Spinal cord (tissue), 10 donors: ENCODE results near the gene PEA15. TPM values are rescaled to one million over a fixed set of nuclear protein-coding genes. Genes with fewer than 3 reads are reported as not detected.

ENCODE experiments used
- DNase-seq, 6 donors: peaks; one replicate each; pipeline versions ENCODE4 v3.0.0 to v3.0.0-alpha.2; 2013 to 2015; ENCODE audit warnings: low spot score in 6 of 6, low read depth in 4 of 6
- H3K27ac ChIP-seq: one replicate; pipeline ENCODE4 v1.5.1; 2013; ENCODE audit warnings: low read depth, low read length, control low read depth
- H3K27me3 ChIP-seq: one replicate; pipeline ENCODE4 v1.6.1; 2013; ENCODE audit warnings: low read length; ENCODE audit not compliant: control insufficient read depth, insufficient read depth
- H3K36me3 ChIP-seq: one replicate; pipeline ENCODE4 v1.6.1; 2013; ENCODE audit warnings: low read length; ENCODE audit not compliant: control insufficient read depth, insufficient read depth
- H3K4me1 ChIP-seq: one replicate; pipeline ENCODE4 v1.6.1; 2013; ENCODE audit warnings: low read length; ENCODE audit not compliant: control insufficient read depth, insufficient read depth
- H3K4me3 ChIP-seq: one replicate; pipeline ENCODE4 v1.5.1; 2013; ENCODE audit warnings: low read depth, low read length, control low read depth
- H3K9me3 ChIP-seq: one replicate; pipeline ENCODE4 v1.6.1; 2013; ENCODE audit warnings: low read length; ENCODE audit not compliant: control insufficient read depth, insufficient read depth
- whole genome bisulfite sequencing: methylation state at CpG from one replicate; pipeline ENCODE4 v1.1.5; 2013; ENCODE audit warnings: missing lambda C conversion rate; ENCODE audit not compliant: insufficient coverage; 5-methylcytosine and 5-hydroxymethylcytosine counted together
- polyA plus RNA-seq, 2 donors: library from polyadenylated mRNA; unstranded; fragments of 120-200 nt; gene quantifications; one replicate each; pipeline ENCODE4 v1.2.1, GENCODE V29; 2013; ENCODE audit not compliant: insufficient read length in 2 of 2
- total RNA-seq, 2 donors: library from RNA; depleted of rRNA in 1 of 2; stranded (reverse); fragments of 120-200 nt in 1 of 2; fragments of >200 nt in 1 of 2; gene quantifications; one replicate each; pipeline versions ENCODE4 v1.2.3 to v1.2.4, GENCODE V29; 2013 to 2014
- donor health status: healthy.

The PEA15 gene
- total and polyA plus RNA-seq, 4 donors, result 135 to 919 (median 445) TPM

GRCh38 chr1:160227561-160227960, 22.4 kb downstream of the PEA15 start:
- Histone ChIP-seq H3K27ac (no peak overlapping the region), H3K4me1 (no peaks in the 10 kb centered on the region), H3K36me3 (peaks cover 58% of the 10 kb centered on the region), H3K4me3 (no peak overlapping the region), H3K9me3 (no peaks in the 10 kb centered on the region), H3K27me3 (no peaks in the 10 kb centered on the region)
- no CpG with 5 or more reads among the region's 1 CpG for WGBS
- DNase-seq, result no peak

DNA sequence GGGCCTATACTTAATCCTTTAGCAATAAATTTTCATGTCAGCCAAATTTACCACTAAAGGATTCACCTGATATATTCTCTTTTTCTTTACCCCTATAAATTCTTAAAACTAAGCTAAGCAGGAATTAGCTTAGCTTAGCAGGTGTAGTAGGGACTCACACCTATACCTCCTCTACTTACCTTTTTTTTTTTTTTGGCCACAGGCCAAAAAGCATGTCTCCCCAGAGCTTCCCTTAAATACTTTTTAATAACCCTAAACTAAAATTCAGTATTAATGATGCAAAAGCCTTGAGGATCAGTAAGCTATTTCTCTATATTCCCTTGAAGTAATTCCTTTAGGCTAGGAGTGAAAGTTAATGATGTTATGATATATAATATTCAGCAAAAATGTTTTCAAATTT, 23.2 kb downstream of the PEA15 start:
- Histone ChIP-seq H3K36me3 (peaks cover 57% of the 10 kb centered on the region), H3K27ac (no peak overlapping the region), H3K4me1 (no peaks in the 10 kb centered on the region), H3K27me3 (no peaks in the 10 kb centered on the region), H3K4me3 (no peak overlapping the region), H3K9me3 (no peaks in the 10 kb centered on the region)
- no peak for DNase-seq

DNA sequence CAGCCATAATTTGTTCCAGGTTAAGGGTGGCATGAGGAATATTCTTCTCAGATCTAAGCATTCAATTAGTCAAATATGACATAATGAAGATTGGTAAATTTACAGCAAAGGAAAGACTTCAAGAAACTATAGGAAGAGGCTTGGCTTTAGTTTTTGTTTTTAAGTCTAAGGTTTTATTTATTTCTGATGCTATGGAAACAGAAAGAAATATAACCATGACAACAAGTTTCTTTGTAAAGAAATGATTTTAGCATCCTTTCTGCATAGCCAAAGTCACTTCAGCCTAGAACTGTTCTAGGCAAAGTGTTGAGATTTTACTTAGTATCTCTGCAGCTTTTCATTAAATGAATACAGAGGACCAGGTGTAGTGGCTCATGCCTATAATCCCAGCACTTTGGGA, 27.7 kb downstream of the PEA15 start:
- Histone ChIP-seq H3K36me3 (peaks cover 42% of the 10 kb centered on the region), H3K27ac (no peak overlapping the region), H3K27me3 (no peaks in the 10 kb centered on the region), H3K9me3 (no peaks in the 10 kb centered on the region), H3K4me1 (no peaks in the 10 kb centered on the region), H3K4me3 (no peak overlapping the region)
- no peak for DNase-seq

- no peak for DNase-seq
- Histone ChIP-seq H3K4me3 (no peak overlapping the region), H3K27me3 (no peaks in the 10 kb centered on the region), H3K4me1 (no peaks in the 10 kb centered on the region), H3K9me3 (no peaks in the 10 kb centered on the region), H3K36me3 (peaks cover 46% of the 10 kb centered on the region), H3K27ac (no peak overlapping the region)
- WGBS, result 100% methylated on average over 1 of the region's 5 CpGs
Measured at GRCh38 chr1:160236806-160237205, 31.6 kb downstream of the PEA15 start.

DNA sequence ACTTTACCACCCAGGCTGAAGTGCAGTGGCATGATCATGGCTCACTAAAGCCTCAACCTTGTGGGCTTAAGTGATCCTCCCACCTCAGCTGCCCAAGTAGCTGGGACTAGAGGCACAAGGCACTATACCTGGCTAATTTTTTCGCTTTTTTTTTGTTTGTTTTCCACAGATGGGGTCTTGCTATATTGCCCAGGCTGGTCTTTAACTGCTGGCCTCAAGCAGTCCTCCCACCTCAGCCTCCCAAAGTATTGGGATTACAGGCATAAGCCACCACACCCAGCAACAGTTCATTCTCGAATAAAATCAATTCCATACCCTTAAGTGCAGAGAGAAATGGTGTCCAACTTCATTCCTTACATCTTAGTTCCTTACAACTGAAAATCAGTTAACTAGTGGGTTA, 32.4 kb downstream of the PEA15 start:
- no CpG with 5 or more reads among the region's 2 CpGs for WGBS
- H3K27ac ChIP-seq, result no peak overlapping the region
- H3K4me3 ChIP-seq, result no peak overlapping the region
- H3K9me3 ChIP-seq, result no peaks in the 10 kb centered on the region
- H3K4me1 ChIP-seq, result no peaks in the 10 kb centered on the region
- no peak for DNase-seq
- peaks cover 40% of the 10 kb centered on the region for H3K36me3 ChIP-seq
- no peaks in the 10 kb centered on the region for H3K27me3 ChIP-seq

DNA sequence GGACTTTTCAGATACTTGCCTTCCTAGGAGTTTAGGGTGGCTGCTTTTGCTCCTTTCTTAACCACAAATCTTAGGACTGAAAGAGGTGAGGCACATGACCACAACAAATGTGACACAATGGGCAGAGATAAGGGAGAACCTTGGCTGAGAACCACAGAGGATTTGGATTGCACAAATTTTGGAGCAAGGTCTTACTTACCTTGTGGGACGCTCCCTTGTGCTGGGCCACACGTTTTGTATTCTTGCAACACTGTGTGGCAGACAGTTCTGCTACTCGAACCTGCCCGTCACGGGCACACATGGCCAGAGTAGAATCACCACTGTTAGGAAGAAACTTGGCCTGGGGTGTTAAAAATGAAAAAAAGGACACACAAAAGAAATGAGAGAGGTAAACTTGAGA, 33.2 kb downstream of the PEA15 start:
- Histone ChIP-seq H3K27me3 (no peaks in the 10 kb centered on the region), H3K27ac (no peak overlapping the region), H3K9me3 (no peaks in the 10 kb centered on the region), H3K4me3 (no peak overlapping the region), H3K36me3 (peaks cover 39% of the 10 kb centered on the region), H3K4me1 (no peaks in the 10 kb centered on the region)
- 94% methylated on average over 5 of the region's 5 CpGs for WGBS
- DNase-seq, result no peak

GRCh38 chr1:160239582-160240299, 34.6 kb downstream of the PEA15 start:
- no peak overlapping the region for H3K27ac ChIP-seq
- H3K4me3 ChIP-seq, result no peak overlapping the region
- H3K4me1 ChIP-seq, result no peaks in the 10 kb centered on the region
- H3K9me3 ChIP-seq, result no peaks in the 10 kb centered on the region
- WGBS, result 97% methylated on average over 24 of the region's 24 CpGs
- DNase-seq, result no peak
- no peaks in the 10 kb centered on the region for H3K27me3 ChIP-seq
- H3K36me3 ChIP-seq, result peaks cover 39% of the 10 kb centered on the region

DNA sequence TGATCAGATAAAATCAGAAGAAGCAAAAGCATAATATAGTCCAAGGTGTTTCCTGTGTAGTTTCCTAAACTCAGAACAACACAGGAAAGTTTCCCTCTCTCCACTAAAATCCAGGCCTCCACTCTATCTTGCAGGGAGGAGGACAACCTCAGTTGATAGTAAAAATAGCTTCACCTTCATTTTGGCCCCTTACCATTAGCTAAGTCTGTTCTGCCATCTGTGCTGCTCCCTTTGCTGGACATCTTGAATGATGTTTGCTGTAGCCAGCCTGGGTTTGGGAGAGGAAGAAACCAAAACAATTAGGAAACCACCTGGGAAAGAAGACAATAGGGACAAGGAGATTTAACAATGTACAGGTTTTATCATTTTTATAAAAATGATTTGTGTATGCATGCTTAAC, 38.6 kb downstream of the PEA15 start:
- Histone ChIP-seq H3K27ac (no peak overlapping the region), H3K27me3 (no peaks in the 10 kb centered on the region), H3K36me3 (peaks cover 18% of the 10 kb centered on the region), H3K4me3 (no peak overlapping the region), H3K4me1 (no peaks in the 10 kb centered on the region), H3K9me3 (no peaks in the 10 kb centered on the region)
- no peak for DNase-seq

DNA sequence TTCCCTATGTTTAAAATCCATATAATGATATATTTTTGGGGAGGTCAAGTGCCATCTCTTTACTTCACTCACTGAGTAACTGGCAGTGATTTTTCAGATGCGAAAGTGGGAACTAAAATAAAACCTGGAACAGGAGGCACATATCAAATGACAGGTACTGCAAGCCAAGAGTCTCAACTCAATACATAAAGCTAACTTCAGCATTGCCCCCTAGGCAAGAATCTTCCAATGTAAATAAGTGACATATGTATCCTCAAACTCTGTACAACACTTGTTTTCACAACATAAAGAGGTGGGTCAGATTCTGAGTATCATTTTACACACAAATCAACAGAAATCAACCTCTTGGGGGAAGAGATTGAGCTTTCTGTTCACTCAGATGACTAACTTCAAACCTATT, 39.0 kb downstream of the PEA15 start:
- H3K36me3 ChIP-seq, result peaks cover 18% of the 10 kb centered on the region
- no peaks in the 10 kb centered on the region for H3K4me1 ChIP-seq
- no CpG with 5 or more reads among the region's 1 CpG for WGBS
- H3K4me3 ChIP-seq, result no peak overlapping the region
- no peak for DNase-seq
- H3K9me3 ChIP-seq, result no peaks in the 10 kb centered on the region
- H3K27me3 ChIP-seq, result no peaks in the 10 kb centered on the region
- H3K27ac ChIP-seq, result no peak overlapping the region

DNA sequence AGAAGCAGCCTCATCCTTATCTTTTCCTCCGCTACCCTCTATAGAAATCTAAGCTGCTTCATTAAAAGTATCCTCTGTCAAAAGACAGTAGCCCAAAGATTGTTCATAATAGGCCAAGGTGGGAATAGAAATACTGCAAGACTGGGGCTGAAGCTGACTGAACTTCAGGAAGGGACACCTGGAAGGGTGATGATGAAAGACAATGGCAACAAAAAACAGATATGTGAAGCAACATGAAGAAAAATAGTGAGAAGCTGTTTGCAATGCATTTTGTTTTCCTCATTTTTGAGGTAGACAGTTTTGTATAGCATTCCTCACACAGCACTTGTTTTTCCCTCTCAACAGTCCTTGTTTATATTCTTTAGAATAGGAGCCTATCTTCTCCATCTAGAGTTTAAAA, 40.2 kb downstream of the PEA15 start:
- Histone ChIP-seq H3K9me3 (no peaks in the 10 kb centered on the region), H3K4me1 (no peaks in the 10 kb centered on the region), H3K4me3 (no peak overlapping the region), H3K27me3 (no peaks in the 10 kb centered on the region), H3K36me3 (peaks cover 8% of the 10 kb centered on the region), H3K27ac (no peak overlapping the region)
- no CpG with 5 or more reads among the region's 1 CpG for WGBS
- no peak for DNase-seq
